Activated T-cell treated with anti-CD3 and anti-CD28 coated beads, Interleukin-2, amount 50 U/mL, for 48 hours (primary cell): ENCODE results near the gene LRP6.
"Not testable (repeated sequence)": the region's sequence is repeated elsewhere in the genome, so short reads cannot be mapped to it uniquely, and the experiment has no call there.

Experiments
- DNase-seq, 2 experiments: peaks; one replicate each; pipeline ENCODE4 v3.0.0-alpha.2; 2020

The LRP6 gene

GRCh38 chr12:12266873-12267741, at the start of gene LRP6:
Gene LRP6 (minus strand): TSS chr12:12267044. CDS start chr12:12266735, 309 bp downstream.
- DNase-seq, result peak; percentile 85 to 86

GRCh38 chr12:12315838-12316237, 49.0 kb upstream of the LRP6 start:
- DNase-seq, result no peak

GRCh38 chr12:12310695-12311094, 43.9 kb upstream of the LRP6 start:
- DNase-seq, result not testable (repeated sequence)

GRCh38 chr12:12305568-12306300, 38.9 kb upstream of the LRP6 start:
- DNase-seq, result no peak

- no peak for DNase-seq
Observed at GRCh38 chr12:12302976-12303375, 36.1 kb upstream of the LRP6 start.

GRCh38 chr12:12301122-12301521, 34.3 kb upstream of the LRP6 start:
- DNase-seq, result no peak

GRCh38 chr12:12297201-12297830, 30.5 kb upstream of the LRP6 start:
- no peak for DNase-seq

GRCh38 chr12:12294215-12295005, 27.6 kb upstream of the LRP6 start:
- no peak for DNase-seq

- no peak for DNase-seq
Observed at GRCh38 chr12:12290206-12290605, 23.4 kb upstream of the LRP6 start.

GRCh38 chr12:12286441-12286840, 19.6 kb upstream of the LRP6 start:
- no peak for DNase-seq

- DNase-seq, result no peak
Observed at GRCh38 chr12:12282761-12283425, 16.0 kb upstream of the LRP6 start.

- DNase-seq, result no peak
Observed at GRCh38 chr12:12282202-12282601, 15.4 kb upstream of the LRP6 start.

- DNase-seq, result no peak
Observed at GRCh38 chr12:12281134-12281533, 14.3 kb upstream of the LRP6 start.

GRCh38 chr12:12278899-12279298, 12.1 kb upstream of the LRP6 start:
- no peak for DNase-seq

GRCh38 chr12:12275874-12276273, 9.0 kb upstream of the LRP6 start:
- DNase-seq, result no peak

GRCh38 chr12:12273291-12273957, 6.6 kb upstream of the LRP6 start:
- no peak for DNase-seq

- no peak for DNase-seq
Observed at GRCh38 chr12:12272869-12273268, 6.0 kb upstream of the LRP6 start.

GRCh38 chr12:12270226-12270625, 3.4 kb upstream of the LRP6 start:
- DNase-seq, result no peak

- peak in 1 of 2 experiments; percentile 21 for DNase-seq
Observed at GRCh38 chr12:12267742-12268200, 927 bp upstream of the LRP6 start.

GRCh38 chr12:12266389-12266872, 413 bp downstream of the LRP6 start:
- DNase-seq, result peak in 1 of 2 experiments; percentile 20
